Measurements from ENCODE around the gene RGPD4. TPM values are rescaled to one million over a fixed set of nuclear protein-coding genes. Genes with fewer than 3 reads are reported as not detected.

The RGPD4 gene
- total RNA-seq, 2 donors from 2014 or later: not detected

- intact Hi-C loops (cut with DNase I): no loop called here
- H3K27ac ChIP-seq: no peak overlapping the region
- H3K9me3 ChIP-seq: no peaks in the 10 kb centered on the region
- ATAC-seq: no peak
- no peak for DNase-seq
- H3K4me3 ChIP-seq: no peak overlapping the region
- 49 to 80% methylated on average over 1 to 3 of the region's 3 CpGs for WGBS, 2 donors
- H3K4me1 ChIP-seq: peaks cover 4% of the 10 kb centered on the region
- no peaks in the 10 kb centered on the region for H3K27me3 ChIP-seq
- TF ChIP-seq POLR2A (IDR thresholded peaks at IDR 0.05): no peak
- no peak for TF ChIP-seq CTCF (IDR thresholded peaks at IDR 0.05)
- no peaks in the 10 kb centered on the region for H3K36me3 ChIP-seq (replicated peaks in 1 of 2; ENCODE audit: insufficient read depth in 1 of 2, low read depth in 2 of 2)
Measured at GRCh38 chr2:107809835-107810234, 16.9 kb upstream of the RGPD4 start.

GRCh38 chr2:107810734-107811133 lies 16.0 kb upstream of the RGPD4 start:
- TF ChIP-seq CTCF (IDR thresholded peaks at IDR 0.05) (no peak), POLR2A (IDR thresholded peaks at IDR 0.05) (no peak)
- H3K36me3 ChIP-seq (replicated peaks in 1 of 2; ENCODE audit: insufficient read depth in 1 of 2, low read depth in 2 of 2): no peaks in the 10 kb centered on the region
- DNase-seq (no peak), ATAC-seq (no peak)
- intact Hi-C loops (cut with DNase I): no loop called here
- 72 to 81% methylated on average over 1 of the region's 1 CpG for WGBS, 2 donors
- no peaks in the 10 kb centered on the region for H3K9me3 ChIP-seq
- no peak overlapping the region for H3K4me3 ChIP-seq
- no peaks in the 10 kb centered on the region for H3K27me3 ChIP-seq
- peaks cover 4% of the 10 kb centered on the region for H3K4me1 ChIP-seq
- H3K27ac ChIP-seq: no peak overlapping the region

- H3K9me3 ChIP-seq: no peaks in the 10 kb centered on the region
- no peak overlapping the region for H3K27ac ChIP-seq
- no peaks in the 10 kb centered on the region for H3K27me3 ChIP-seq
- intact Hi-C loops (cut with DNase I): no loop called here
- H3K36me3 ChIP-seq (replicated peaks in 1 of 2; ENCODE audit: insufficient read depth in 1 of 2, low read depth in 2 of 2): no peaks in the 10 kb centered on the region
- TF ChIP-seq CTCF (IDR thresholded peaks at IDR 0.05) (no peak), POLR2A (IDR thresholded peaks at IDR 0.05) (no peak)
- WGBS, 2 donors: 72 to 77% methylated on average over 2 of the region's 2 CpGs
- H3K4me1 ChIP-seq: peaks cover 4% of the 10 kb centered on the region
- H3K4me3 ChIP-seq: no peak overlapping the region
- ATAC-seq (no peak), DNase-seq (no peak)
Measured at GRCh38 chr2:107811411-107811810, 15.3 kb upstream of the RGPD4 start.

GRCh38 chr2:107812006-107812405 lies 14.7 kb upstream of the RGPD4 start:
- no peaks in the 10 kb centered on the region for H3K27me3 ChIP-seq
- no peaks in the 10 kb centered on the region for H3K9me3 ChIP-seq
- intact Hi-C loops (cut with DNase I): no loop called here
- H3K36me3 ChIP-seq (replicated peaks in 1 of 2; ENCODE audit: insufficient read depth in 1 of 2, low read depth in 2 of 2): no peaks in the 10 kb centered on the region
- no peak for TF ChIP-seq POLR2A (IDR thresholded peaks at IDR 0.05)
- H3K27ac ChIP-seq: no peak overlapping the region
- ATAC-seq: no peak
- DNase-seq: no peak
- H3K4me3 ChIP-seq: no peak overlapping the region
- WGBS, 2 donors: 84 to 85% methylated on average over 5 of the region's 5 CpGs
- peaks cover 4% of the 10 kb centered on the region for H3K4me1 ChIP-seq

GRCh38 chr2:107817378-107817777 lies 9.3 kb upstream of the RGPD4 start:
- intact Hi-C loops (cut with DNase I): no loop called here
- Histone ChIP-seq H3K4me3 (no peak overlapping the region), H3K9me3 (no peaks in the 10 kb centered on the region), H3K27me3 (no peaks in the 10 kb centered on the region), H3K27ac (no peak overlapping the region), H3K4me1 (no peaks in the 10 kb centered on the region), H3K36me3 (replicated peaks in 1 of 2; ENCODE audit: insufficient read depth in 1 of 2, low read depth in 2 of 2) (no peaks in the 10 kb centered on the region)
- 64 to 65% methylated on average over 5 of the region's 5 CpGs for WGBS, 2 donors
- DNase-seq: no peak
- ATAC-seq: no peak
- TF ChIP-seq POLR2A (IDR thresholded peaks at IDR 0.05) (no peak), CTCF (IDR thresholded peaks at IDR 0.05) (no peak)
